ENCODE results near the gene MUCL3. TPM values are rescaled to one million over a fixed set of nuclear protein-coding genes. Genes with fewer than 3 reads are reported as not detected.

The MUCL3 gene
- total RNA-seq, 1 experiment from 2014 or later, result 0.15 TPM

DNA sequence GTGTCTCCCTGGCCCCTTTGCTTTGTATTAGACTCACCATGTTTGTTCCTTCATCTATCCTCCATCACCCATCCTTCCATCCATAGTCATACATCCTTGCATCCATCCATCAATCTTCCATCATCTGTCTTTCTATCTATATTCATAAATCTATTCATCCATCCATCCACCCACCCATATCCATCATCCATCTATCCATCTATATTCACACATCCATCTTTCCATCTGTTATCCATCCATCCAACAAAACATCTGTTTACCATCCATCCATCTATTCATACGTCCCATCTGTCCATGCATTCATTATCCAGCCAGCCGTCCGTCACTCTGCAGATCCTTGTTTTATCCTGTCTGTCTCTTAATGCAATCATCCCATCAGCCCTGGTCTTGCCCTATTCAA, 45.8 kb upstream of the MUCL3 start:
- Mint-ChIP-seq H3K9me3 (no peaks in the 10 kb centered on the region), H3K4me1 (peaks cover 12% of the 10 kb centered on the region), H3K27ac (no peak overlapping the region), H3K36me3 (peaks cover 71% of the 10 kb centered on the region), H3K4me3 (no peak overlapping the region), H3K27me3 (ENCODE audit: low read depth) (no peaks in the 10 kb centered on the region)
- DNase-seq (ENCODE audit: low spot score) (no peak), ATAC-seq (no peak)
- POLR2A ChIA-PET, result no interaction called here
- TF ChIP-seq, protein P1, sequence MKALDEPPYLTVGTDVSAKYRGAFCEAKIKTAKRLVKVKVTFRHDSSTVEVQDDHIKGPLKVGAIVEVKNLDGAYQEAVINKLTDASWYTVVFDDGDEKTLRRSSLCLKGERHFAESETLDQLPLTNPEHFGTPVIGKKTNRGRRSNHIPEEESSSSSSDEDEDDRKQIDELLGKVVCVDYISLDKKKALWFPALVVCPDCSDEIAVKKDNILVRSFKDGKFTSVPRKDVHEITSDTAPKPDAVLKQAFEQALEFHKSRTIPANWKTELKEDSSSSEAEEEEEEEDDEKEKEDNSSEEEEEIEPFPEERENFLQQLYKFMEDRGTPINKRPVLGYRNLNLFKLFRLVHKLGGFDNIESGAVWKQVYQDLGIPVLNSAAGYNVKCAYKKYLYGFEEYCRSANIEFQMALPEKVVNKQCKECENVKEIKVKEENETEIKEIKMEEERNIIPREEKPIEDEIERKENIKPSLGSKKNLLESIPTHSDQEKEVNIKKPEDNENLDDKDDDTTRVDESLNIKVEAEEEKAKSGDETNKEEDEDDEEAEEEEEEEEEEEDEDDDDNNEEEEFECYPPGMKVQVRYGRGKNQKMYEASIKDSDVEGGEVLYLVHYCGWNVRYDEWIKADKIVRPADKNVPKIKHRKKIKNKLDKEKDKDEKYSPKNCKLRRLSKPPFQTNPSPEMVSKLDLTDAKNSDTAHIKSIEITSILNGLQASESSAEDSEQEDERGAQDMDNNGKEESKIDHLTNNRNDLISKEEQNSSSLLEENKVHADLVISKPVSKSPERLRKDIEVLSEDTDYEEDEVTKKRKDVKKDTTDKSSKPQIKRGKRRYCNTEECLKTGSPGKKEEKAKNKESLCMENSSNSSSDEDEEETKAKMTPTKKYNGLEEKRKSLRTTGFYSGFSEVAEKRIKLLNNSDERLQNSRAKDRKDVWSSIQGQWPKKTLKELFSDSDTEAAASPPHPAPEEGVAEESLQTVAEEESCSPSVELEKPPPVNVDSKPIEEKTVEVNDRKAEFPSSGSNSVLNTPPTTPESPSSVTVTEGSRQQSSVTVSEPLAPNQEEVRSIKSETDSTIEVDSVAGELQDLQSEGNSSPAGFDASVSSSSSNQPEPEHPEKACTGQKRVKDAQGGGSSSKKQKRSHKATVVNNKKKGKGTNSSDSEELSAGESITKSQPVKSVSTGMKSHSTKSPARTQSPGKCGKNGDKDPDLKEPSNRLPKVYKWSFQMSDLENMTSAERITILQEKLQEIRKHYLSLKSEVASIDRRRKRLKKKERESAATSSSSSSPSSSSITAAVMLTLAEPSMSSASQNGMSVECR (CRISPR knock-in tag; IDR thresholded peaks at IDR 0.05; ENCODE audit: borderline replicate concordance), result no peak
- TF ChIP-seq, protein P2, sequence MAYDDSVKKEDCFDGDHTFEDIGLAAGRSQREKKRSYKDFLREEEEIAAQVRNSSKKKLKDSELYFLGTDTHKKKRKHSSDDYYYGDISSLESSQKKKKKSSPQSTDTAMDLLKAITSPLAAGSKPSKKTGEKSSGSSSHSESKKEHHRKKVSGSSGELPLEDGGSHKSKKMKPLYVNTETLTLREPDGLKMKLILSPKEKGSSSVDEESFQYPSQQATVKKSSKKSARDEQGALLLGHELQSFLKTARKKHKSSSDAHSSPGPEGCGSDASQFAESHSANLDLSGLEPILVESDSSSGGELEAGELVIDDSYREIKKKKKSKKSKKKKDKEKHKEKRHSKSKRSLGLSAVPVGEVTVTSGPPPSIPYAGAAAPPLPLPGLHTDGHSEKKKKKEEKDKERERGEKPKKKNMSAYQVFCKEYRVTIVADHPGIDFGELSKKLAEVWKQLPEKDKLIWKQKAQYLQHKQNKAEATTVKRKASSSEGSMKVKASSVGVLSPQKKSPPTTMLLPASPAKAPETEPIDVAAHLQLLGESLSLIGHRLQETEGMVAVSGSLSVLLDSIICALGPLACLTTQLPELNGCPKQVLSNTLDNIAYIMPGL (CRISPR knock-in tag; IDR thresholded peaks at IDR 0.05), result no peak
- TF ChIP-seq, protein P3, sequence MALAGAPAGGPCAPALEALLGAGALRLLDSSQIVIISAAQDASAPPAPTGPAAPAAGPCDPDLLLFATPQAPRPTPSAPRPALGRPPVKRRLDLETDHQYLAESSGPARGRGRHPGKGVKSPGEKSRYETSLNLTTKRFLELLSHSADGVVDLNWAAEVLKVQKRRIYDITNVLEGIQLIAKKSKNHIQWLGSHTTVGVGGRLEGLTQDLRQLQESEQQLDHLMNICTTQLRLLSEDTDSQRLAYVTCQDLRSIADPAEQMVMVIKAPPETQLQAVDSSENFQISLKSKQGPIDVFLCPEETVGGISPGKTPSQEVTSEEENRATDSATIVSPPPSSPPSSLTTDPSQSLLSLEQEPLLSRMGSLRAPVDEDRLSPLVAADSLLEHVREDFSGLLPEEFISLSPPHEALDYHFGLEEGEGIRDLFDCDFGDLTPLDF (CRISPR knock-in tag; IDR thresholded peaks at IDR 0.05), result no peak
- no peak for TF ChIP-seq ZNF317 (CRISPR knock-in tag; IDR thresholded peaks at IDR 0.05; ENCODE audit: borderline replicate concordance, low read depth)
- no peak for TF ChIP-seq HMGA2 (CRISPR knock-in tag; IDR thresholded peaks at IDR 0.05)
- TF ChIP-seq, protein P4, sequence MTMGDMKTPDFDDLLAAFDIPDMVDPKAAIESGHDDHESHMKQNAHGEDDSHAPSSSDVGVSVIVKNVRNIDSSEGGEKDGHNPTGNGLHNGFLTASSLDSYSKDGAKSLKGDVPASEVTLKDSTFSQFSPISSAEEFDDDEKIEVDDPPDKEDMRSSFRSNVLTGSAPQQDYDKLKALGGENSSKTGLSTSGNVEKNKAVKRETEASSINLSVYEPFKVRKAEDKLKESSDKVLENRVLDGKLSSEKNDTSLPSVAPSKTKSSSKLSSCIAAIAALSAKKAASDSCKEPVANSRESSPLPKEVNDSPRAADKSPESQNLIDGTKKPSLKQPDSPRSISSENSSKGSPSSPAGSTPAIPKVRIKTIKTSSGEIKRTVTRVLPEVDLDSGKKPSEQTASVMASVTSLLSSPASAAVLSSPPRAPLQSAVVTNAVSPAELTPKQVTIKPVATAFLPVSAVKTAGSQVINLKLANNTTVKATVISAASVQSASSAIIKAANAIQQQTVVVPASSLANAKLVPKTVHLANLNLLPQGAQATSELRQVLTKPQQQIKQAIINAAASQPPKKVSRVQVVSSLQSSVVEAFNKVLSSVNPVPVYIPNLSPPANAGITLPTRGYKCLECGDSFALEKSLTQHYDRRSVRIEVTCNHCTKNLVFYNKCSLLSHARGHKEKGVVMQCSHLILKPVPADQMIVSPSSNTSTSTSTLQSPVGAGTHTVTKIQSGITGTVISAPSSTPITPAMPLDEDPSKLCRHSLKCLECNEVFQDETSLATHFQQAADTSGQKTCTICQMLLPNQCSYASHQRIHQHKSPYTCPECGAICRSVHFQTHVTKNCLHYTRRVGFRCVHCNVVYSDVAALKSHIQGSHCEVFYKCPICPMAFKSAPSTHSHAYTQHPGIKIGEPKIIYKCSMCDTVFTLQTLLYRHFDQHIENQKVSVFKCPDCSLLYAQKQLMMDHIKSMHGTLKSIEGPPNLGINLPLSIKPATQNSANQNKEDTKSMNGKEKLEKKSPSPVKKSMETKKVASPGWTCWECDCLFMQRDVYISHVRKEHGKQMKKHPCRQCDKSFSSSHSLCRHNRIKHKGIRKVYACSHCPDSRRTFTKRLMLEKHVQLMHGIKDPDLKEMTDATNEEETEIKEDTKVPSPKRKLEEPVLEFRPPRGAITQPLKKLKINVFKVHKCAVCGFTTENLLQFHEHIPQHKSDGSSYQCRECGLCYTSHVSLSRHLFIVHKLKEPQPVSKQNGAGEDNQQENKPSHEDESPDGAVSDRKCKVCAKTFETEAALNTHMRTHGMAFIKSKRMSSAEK (CRISPR knock-in tag; IDR thresholded peaks at IDR 0.05; ENCODE audit: borderline replicate concordance), result no peak
- TF ChIP-seq, protein P5, sequence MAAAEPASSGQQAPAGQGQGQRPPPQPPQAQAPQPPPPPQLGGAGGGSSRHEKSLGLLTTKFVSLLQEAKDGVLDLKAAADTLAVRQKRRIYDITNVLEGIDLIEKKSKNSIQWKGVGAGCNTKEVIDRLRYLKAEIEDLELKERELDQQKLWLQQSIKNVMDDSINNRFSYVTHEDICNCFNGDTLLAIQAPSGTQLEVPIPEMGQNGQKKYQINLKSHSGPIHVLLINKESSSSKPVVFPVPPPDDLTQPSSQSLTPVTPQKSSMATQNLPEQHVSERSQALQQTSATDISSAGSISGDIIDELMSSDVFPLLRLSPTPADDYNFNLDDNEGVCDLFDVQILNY (CRISPR knock-in tag; IDR thresholded peaks at IDR 0.05), result no peak
- CTCF ChIA-PET, result interaction anchor here (0.9 to 1.4 kb wide), 3 partner anchors 12 to 185 kb away, joined by 3 to 6 read pairs (median 3); partner anchors contain the start of gene VARS2

DNA sequence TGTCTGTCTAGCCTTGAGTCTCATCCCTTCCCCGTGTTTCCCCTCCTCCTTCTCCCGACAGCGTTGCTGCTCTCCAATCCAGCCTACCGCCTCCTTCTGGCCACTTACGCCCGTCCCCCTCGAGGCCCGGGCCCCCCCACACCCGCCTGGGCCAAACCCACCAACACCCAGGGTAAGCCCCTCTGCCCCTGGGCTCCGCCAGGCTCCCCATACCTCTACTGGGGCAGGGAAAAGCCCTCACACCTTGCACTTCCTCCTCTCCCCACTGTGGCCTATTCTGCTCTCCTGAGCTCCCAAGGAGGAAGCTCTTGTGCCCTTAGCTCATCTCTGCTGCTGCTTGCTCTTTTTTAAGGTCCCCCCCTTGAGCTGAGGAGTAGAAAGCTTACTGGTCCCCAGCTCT, 45.4 kb upstream of the MUCL3 start:
- DNase-seq (ENCODE audit: low spot score), result no peak
- ATAC-seq, result peak; percentile 17; the same call in 1 of the 2 replicates
- Mint-ChIP-seq H3K27ac (no peak overlapping the region), H3K9me3 (no peaks in the 10 kb centered on the region), H3K27me3 (ENCODE audit: low read depth) (no peaks in the 10 kb centered on the region), H3K4me1 (peaks cover 8% of the 10 kb centered on the region), H3K4me3 (no peak overlapping the region), H3K36me3 (peaks cover 67% of the 10 kb centered on the region)
- ChIA-PET POLR2A (no interaction called here), CTCF (interaction anchor here (0.9 to 1.6 kb wide), 5 partner anchors 9 to 184 kb away, joined by 3 to 9 read pairs (median 4); partner anchors contain the start of gene VARS2)
- TF ChIP-seq JAZF1 (CRISPR knock-in tag; IDR thresholded peaks at IDR 0.05), result no peak
- TF ChIP-seq NR2C2 (CRISPR knock-in tag; IDR thresholded peaks at IDR 0.05), result no peak
- TF ChIP-seq, protein P6, sequence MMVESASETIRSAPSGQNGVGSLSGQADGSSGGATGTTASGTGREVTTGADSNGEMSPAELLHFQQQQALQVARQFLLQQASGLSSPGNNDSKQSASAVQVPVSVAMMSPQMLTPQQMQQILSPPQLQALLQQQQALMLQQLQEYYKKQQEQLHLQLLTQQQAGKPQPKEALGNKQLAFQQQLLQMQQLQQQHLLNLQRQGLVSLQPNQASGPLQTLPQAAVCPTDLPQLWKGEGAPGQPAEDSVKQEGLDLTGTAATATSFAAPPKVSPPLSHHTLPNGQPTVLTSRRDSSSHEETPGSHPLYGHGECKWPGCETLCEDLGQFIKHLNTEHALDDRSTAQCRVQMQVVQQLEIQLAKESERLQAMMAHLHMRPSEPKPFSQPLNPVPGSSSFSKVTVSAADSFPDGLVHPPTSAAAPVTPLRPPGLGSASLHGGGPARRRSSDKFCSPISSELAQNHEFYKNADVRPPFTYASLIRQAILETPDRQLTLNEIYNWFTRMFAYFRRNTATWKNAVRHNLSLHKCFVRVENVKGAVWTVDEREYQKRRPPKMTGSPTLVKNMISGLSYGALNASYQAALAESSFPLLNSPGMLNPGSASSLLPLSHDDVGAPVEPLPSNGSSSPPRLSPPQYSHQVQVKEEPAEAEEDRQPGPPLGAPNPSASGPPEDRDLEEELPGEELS (CRISPR knock-in tag; IDR thresholded peaks at IDR 0.05), result no peak
- TF ChIP-seq, protein P7, sequence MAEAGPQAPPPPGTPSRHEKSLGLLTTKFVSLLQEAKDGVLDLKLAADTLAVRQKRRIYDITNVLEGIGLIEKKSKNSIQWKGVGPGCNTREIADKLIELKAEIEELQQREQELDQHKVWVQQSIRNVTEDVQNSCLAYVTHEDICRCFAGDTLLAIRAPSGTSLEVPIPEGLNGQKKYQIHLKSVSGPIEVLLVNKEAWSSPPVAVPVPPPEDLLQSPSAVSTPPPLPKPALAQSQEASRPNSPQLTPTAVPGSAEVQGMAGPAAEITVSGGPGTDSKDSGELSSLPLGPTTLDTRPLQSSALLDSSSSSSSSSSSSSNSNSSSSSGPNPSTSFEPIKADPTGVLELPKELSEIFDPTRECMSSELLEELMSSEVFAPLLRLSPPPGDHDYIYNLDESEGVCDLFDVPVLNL (CRISPR knock-in tag; IDR thresholded peaks at IDR 0.05; ENCODE audit: borderline replicate concordance, low read depth), result no peak
- TF ChIP-seq RORB (CRISPR knock-in tag; IDR thresholded peaks at IDR 0.05), result no peak
- TF ChIP-seq, protein P1 (CRISPR knock-in tag; IDR thresholded peaks at IDR 0.05; ENCODE audit: borderline replicate concordance), result no peak
